ENCODE measurements around the gene B3GALT6. TPM values are rescaled to one million over a fixed set of nuclear protein-coding genes. Genes with fewer than 3 reads are reported as not detected.

The B3GALT6 gene
- total and polyA plus RNA-seq, 11 donors, result 6.7 to 21.4 (median 11.2) TPM

DNA sequence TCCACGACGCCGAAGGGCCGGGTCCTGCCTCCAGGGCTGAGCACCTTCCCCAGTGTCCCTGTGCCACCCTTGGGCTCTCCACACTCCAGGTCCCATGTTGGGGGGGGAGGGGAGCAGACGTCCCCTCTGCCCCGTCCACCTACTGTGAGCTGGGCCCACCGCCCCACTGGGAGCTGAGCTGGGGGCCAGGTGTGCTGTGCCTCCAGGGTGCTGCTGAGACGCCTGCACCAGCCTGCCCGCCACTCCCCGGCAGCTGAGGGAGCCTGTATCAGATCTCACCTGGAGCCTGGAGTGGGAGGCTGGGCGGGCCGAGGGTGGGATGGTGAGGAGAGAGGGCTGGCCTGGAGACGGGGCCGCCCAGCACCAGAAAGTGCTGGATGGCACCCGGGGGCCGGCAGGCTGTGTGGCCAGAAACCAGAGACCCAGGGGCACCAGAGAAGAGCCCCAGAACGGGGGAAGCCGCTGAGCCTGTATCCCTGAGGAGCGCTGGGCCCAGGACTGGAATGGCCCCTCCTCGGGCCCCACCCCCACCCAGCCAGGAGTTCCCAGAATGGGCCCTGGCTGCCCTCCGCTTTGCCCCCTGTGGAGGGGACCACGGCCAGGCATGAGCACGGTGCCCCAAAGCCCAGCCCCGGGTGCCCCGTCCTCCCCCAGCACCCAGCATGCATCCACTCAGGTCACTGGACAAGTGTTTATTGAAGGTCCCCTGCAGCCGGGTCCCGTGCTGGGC, 29.0 kb upstream of the B3GALT6 start:
- peaks cover 8 to 62% (median 23%) of the 10 kb centered on the region in 9 donors for H3K27me3 ChIP-seq
- 70 to 83% (median 74%) methylated on average over 9 to 27 of the region's 27 CpGs for WGBS, 4 donors
- peaks cover 0 to 35% (median 15%) of the 10 kb centered on the region in 12 donors for H3K4me1 ChIP-seq
- H3K27ac ChIP-seq, result no peak overlapping the region
- no peak overlapping the region for H3K4me3 ChIP-seq
- DNase-seq (peak in 4 of 5 donors; percentile 10 to 53 (median 16)), ATAC-seq (no peak)
- H3K9me3 ChIP-seq, result no peaks in the 10 kb centered on the region
- TF ChIP-seq, protein P1, sequence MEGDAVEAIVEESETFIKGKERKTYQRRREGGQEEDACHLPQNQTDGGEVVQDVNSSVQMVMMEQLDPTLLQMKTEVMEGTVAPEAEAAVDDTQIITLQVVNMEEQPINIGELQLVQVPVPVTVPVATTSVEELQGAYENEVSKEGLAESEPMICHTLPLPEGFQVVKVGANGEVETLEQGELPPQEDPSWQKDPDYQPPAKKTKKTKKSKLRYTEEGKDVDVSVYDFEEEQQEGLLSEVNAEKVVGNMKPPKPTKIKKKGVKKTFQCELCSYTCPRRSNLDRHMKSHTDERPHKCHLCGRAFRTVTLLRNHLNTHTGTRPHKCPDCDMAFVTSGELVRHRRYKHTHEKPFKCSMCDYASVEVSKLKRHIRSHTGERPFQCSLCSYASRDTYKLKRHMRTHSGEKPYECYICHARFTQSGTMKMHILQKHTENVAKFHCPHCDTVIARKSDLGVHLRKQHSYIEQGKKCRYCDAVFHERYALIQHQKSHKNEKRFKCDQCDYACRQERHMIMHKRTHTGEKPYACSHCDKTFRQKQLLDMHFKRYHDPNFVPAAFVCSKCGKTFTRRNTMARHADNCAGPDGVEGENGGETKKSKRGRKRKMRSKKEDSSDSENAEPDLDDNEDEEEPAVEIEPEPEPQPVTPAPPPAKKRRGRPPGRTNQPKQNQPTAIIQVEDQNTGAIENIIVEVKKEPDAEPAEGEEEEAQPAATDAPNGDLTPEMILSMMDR (IDR thresholded peaks at IDR 0.05), result no peak
- intact Hi-C loops (cut with DNase I), result loop anchor here in 1 of 10 donors (5.0 kb wide), 1 partner anchor 41 kb away; no protein-coding TSS in a partner anchor
- H3K36me3 ChIP-seq, result no peaks in the 10 kb centered on the region

DNA sequence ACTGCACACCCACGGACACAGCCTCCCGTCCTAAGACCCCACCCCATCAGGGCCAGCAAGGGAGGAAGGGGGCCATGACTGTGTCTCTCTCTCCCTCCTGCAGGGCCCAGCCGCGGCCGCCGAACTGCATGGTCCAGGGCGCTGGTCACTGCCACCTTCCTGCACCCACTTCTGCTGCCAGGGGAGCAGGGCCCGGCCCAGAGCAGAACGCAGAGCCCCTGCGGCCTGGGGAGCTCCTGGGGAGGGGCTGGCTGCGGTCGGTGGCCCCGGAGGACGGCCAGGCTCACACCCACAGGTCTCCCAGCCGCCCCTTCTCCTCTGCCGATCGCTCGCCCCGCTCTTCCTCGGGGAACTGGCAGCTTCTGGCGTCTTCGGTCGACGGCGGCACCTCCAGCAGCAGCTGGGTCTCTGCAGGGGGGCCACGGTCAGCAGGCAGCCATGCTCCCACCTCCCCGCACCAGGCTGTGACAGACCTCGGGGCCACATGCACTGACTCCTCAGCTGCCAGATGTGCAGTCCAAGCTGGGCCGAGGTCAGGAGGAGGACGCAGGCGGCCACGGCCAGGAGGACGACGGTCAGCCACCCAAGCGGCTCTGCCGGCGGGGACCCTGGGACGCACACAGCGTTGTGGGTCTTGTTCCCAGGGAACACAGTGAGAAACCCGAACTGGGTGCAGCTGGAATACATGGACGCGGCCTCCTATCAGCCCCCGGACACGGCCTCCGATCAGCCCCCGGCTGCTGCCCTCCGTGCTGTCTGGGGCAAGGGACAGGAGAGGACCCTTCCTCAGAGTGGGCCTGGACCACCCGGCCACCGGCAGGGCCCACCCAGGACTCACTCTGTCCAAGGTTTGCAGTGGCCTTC, 28.2 kb upstream of the B3GALT6 start:
- H3K4me3 ChIP-seq, result no peak overlapping the region
- WGBS, 4 donors, result 60 to 73% (median 70%) methylated on average over 31 to 49 of the region's 49 CpGs
- peaks cover 8 to 64% (median 23%) of the 10 kb centered on the region in 9 donors for H3K27me3 ChIP-seq
- intact Hi-C loops (cut with DNase I), result loop anchor here in 1 of 10 donors (5.0 kb wide), 1 partner anchor 41 kb away; no protein-coding TSS in a partner anchor
- peak in 4 of 5 donors; percentile 8 to 61 (median 26) for DNase-seq
- H3K36me3 ChIP-seq, result no peaks in the 10 kb centered on the region
- no peak overlapping the region for H3K27ac ChIP-seq
- no peak for ATAC-seq
- H3K9me3 ChIP-seq, result no peaks in the 10 kb centered on the region
- H3K4me1 ChIP-seq, result peaks cover 0 to 43% (median 18%) of the 10 kb centered on the region in 12 donors
- TF ChIP-seq, protein P1 (IDR thresholded peaks at IDR 0.05), result no peak

DNA sequence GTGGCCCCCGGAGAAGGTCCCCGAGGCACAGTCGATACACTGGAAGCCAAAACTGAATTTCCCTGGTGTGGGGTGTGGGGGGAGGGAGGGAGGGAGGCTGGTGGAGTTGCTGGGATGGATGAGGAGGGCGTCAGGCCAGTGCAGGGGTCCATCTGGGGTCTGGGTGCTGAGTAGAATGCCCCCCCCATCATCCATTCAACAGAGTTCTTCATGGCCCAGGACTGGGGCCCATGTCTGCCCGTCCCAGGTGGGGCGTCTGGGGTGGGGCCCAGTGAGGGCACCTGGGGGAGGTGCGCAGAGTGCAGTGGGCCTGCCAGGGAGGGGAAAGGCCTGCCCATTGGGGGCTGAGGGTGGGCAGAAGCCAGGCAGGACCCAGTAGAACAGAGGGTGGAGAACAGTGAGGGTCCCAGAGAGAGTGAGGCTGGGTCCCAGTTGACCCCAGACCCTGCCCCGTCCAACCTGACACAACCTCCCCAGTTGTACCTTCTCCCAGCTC, 27.6 kb upstream of the B3GALT6 start:
- ATAC-seq, result no peak
- intact Hi-C loops (cut with DNase I), result loop anchor here in 1 of 10 donors (5.0 kb wide), 1 partner anchor 42 kb away; no protein-coding TSS in a partner anchor
- no peak for TF ChIP-seq POLR2A (IDR thresholded peaks at IDR 0.05)
- TF ChIP-seq, protein P1 (IDR thresholded peaks at IDR 0.05), result no peak
- WGBS, 4 donors, result 85 to 91% (median 88%) methylated on average over 5 to 8 of the region's 8 CpGs
- no peaks in the 10 kb centered on the region for H3K36me3 ChIP-seq
- peak in 3 of 5 donors; percentile 4 to 50 (median 8) for DNase-seq
- H3K9me3 ChIP-seq, result no peaks in the 10 kb centered on the region
- H3K27ac ChIP-seq, result no peak overlapping the region
- H3K4me1 ChIP-seq, result peaks cover 0 to 47% (median 20%) of the 10 kb centered on the region in 12 donors
- H3K27me3 ChIP-seq, result peaks cover 8 to 64% (median 23%) of the 10 kb centered on the region in 9 donors
- H3K4me3 ChIP-seq, result no peak overlapping the region
